IPS DF 4.7 (cell line): ENCODE measurements around the gene ICAM2.
"Not testable (repeated sequence)": the region's sequence is repeated elsewhere in the genome, so short reads cannot be mapped to it uniquely, and the experiment has no call there.

Experiments
- DNase-seq: peaks from one replicate; pipeline ENCODE4 v3.0.0-alpha.2; 2013; ENCODE audit warnings: low spot score; ENCODE audit errors: extremely low read depth

Gene ICAM2

DNA sequence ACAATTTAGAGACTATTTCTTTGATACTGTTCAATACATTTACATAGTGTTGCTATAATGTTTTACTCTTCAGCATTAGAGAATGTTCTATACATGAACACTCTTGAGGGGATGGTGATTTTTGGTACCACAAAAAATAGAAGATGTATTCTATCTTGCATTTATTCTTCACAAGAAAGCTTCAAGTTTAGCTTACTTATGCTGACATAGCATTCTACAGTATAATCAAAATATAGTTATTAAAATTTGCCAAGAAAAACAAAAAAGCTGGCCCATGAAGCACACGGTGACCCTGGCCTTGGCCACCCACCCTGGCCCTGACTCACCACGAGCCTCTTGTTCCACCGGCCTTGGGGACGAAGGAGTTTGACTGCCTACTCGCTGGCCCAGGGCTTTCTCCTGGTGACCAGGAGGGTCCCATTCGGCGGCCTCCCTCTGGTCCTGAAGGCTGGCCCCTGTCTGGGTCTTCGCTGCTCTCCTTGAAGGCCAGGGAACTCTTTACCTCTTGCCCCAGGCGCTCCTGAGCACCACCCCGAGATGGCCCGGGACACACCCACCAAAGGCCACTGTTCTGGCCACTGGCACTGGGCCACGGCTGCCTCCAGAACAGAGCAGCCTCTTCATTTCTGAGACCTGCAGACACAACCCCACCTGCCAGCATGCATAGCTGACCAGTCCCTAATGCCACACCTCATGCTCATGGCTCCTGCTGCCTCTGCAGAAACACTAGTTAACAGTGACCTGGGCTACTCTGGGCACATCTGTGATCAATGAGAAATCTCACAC, 22.5 kb upstream of the ICAM2 start:
- DNase-seq: no peak

DNA sequence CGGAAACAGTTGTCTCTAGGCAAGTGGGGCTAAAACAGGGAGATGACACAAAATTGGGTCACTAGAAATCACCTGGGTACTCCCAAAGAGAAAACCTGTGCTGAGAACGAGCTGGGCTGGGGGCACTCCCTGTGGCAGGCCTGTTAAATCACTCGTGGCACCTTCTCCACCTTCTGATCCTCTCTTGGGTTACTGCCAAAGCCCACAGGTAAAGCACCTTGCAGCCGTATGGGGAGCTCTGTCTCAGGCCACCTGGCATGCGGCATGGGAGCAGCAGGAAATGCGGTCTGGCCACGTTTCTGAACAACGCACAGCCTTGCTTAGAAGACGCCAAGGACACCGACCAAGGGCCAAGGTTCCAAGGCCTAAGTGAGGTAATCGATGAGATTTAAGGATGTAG, 21.5 kb upstream of the ICAM2 start:
- DNase-seq: no peak

DNA sequence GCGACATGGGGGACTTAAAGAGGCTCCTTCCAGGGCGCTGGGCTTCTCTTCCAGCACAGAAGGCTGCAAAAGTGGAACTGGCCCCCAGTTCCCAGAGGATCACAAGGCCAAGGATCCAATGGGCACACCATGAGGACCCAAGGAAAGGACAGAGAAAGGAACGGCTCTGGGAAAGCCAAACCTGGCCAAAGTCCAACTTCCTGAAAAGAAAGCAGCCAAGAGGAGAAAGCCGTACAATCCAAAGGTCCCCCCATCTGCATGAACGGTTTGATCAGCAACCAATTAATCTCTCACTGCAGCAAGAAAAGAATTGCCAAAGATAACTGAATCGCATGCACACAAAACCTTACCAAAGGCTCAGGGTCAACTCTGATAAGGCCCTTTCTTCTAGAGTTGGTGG, 19.8 kb upstream of the ICAM2 start:
- DNase-seq: no peak

DNA sequence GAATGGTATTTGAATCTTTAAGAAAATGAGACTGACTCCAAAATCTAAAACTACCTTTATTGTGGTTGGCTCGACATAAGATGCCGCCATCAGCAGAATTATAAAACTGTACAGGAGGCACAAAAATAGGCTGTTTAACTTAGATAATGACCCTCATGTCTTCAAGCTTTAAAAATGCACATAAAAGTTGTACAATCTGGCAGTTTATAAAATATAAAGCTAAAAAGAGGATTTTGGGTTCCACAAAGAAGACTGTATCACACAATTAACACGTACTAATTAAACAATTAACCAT, 18.6 kb upstream of the ICAM2 start:
- DNase-seq: no peak

DNA sequence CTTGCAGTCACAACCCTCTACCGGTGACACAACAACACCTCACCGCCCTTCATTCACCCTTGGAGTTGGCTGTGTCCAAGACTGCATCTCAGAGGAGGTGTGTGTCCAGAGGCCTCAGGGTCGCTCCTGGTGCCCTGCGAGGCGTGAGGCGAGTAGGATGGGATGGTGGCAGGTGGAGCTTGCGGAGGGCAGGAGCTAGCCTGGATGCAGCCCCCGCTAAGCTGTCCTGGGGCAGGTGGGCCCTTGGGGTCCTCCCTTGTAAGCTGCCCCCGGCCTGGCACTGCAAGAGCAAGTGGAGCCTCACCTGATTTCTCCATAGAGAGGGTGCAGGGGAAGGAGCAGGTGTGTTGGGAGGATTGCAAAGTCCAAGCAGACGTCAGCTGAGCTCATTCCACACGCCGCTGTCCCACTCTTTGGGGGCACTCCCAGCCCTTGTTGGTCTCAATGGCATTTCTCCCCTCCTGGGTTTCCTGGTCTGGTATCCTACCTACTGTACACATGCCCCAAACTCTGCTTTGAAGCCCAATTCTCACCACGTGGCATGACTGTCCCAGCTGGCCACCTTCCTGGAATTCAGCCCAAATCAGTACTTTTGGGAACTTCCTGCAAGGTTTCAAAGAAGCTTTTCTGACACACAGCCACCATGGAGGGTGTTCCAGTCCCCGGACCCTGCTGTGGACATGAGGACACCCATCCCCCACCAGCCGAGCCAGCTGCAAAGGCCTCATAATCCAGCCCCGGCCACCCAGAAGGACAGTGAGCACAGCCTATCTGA, 18.1 kb upstream of the ICAM2 start:
- DNase-seq: no peak

DNA sequence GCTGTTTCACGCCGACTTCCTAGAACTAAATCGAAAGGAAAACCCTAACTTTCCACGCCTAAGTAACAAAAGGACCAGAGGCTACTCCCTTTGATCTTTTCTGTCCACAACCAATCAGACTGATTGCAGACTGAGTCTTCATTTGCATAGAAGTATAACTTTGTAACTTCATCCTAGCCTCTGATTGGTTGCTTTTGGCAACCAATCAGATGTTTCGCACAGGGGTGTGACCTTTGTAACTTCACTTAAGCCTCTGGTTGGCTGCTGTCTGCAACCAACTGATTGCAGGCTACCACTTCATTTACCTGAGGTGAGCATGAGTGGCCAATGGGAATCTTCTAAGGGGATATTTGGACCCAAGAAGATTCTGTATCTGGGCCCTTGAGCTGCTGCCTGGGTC, 17.4 kb upstream of the ICAM2 start:
- no peak for DNase-seq

DNA sequence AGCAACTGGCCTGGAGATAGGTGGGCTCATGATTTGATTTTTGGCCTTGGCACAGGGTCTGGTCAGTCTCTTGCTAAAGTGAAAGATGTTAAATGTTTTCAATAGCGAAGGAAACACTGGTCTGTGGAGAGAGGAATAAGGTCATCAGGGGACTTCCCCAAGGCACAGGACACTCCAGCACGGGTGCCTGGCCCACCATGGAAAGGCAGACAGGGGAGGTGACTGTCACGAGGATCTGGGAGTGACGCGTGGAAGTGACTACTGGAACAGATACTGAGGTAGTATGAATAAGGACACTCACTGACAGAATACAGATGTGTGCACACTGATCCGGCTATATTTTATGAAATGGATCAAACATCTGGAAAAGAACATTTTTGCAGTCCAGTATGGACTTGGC, 16.7 kb upstream of the ICAM2 start:
- DNase-seq: no peak

DNA sequence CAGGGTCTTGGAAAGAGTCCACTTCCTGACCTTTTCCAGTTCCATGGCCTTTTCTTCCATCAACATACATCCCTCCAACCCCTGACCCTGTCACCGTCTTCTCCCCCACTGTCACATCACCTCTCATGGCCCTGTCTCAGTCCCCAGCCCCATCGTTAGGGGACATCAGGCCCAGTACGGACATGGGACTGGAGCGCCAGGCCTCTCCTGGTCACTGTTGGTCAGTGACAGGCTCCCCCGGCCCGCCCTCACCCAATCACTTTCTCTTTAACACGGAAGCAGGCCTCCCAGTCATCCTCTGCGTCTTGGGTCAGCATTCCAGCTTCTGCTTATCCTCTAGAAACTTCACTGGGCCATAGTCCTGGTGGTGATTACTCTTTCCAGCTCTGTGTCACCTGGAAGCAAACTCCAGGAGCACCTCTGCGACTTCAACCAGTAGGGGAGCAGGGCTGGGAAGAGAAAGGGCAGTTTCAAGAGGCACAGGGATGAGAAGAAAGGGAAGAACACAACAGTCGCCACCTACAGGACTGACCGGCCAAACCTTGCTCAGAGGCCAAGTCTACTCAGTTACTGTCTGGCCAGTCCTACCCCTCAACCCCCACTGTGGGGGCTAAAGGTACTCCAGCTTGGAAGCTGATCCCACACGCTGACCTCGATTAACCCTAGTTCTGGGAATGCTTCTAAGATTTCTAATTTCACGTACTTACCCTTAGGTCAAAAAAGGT, 15.9 kb upstream of the ICAM2 start:
- DNase-seq: no peak

DNA sequence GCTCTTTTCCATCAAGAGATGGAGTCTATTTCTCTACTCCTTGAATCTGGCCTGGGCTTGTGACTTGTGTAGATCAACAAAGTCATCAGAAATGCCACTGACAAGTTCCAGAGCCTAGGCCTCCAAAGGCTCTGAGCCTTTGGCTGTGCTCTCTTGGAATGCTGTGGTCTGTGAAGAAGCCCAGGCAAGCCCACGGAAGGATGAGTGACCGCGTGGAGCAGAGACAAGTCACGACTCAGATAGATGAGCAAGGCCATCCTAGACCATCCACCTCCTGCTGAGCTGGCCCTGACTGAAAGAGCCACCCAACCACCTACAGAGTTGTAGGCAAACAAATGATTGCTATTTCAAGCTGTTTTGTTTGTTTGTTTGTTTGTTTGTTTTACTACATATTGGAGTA, 11.6 kb upstream of the ICAM2 start:
- no peak for DNase-seq

DNA sequence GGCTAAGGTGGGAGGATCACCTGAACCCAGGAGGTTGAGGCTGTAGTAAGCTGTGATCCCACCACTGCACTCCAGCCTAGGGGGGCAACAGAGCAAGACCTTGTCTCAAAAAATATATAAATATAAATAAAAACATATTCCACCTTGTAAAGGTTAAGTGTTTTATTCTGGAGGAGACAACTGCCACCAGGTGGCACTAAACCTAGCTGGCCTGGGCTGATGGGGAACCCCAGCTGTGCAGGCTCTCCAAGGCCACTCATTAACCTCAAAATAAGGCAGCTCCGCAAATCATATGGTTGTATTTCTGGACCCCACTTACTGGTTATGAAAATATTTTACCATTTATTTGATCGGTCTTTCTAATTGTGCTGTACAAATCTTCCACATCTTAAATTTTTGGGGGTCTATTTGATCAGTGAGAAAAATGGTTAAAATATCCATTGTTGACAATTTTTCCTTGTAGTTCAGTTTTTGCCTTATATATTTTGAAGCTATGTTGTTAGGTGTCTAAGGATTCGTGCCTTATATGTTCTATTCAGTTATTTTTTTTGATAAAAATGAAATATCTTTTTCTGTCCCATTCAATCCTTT, 8.5 kb upstream of the ICAM2 start:
- no peak for DNase-seq

DNA sequence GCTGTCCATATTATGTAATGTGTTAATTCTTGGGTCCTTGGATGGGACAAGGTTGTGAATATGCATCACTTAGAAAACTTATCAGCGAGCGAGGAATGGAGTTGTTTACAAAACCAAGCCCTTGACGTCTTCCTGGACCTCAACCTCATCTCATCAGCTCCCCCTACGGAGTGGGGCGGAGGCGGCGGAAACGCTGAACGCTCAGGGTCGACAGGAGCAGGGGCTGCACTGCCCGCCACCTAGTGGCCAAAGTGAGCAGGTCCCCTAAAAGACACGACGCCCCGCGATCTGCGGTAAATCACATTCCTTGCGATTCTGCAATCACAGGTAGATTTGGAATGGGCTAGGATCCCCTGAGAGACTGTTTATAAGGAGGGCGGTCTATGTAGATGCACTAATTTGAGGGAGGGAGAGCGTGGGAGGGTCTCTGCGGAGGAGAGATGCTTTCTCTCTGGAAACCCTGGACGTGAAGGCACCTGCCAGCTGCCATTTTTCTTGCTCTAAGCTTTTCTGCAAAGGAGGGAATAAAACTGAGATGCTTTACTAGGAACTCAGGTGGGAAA, 5.4 kb upstream of the ICAM2 start:
- peak; percentile 51 for DNase-seq

DNA sequence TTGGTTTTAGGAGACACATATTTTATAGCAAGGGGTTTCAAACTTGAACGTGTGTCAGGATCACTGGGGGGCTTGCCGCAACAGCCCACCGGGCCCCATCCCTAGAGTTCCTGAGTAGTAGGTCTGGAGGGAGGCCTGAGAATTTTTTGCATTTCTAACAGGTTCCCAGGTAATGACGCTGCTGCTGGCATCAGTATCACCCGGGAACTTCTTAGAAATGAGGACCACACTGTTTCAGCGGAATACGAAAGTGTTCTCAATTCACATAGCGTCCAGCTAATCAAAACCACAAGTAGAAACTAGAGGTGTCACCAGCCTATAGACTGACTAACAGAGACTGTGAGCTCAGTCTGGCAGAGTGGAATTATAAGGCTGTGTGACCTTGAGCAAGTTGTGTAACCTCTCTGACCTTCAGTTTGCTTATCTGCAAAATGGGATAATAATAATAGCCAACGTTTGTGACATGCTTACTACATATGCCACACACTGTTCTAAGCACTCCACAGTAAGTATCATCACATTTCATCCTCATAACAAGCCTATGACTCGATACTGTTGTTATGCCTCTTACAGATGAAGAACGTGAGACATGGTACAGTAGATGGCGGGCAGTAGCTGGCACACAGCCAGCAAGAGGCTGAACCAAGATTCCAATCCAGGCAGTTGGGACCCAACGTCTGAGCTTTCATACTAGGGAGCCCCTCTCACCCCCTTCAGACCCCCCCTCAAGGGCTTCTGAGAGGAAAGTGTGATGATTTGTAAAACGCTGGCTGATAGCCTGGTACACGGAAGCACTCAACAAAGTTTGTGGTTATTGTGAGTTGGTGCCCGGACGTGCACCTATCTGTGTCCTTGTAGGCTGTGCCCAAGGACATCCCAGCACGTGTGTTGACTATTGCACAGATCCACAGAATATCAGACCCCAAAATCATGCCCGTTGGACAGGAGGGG, 4.6 kb upstream of the ICAM2 start:
- DNase-seq: no peak

DNA sequence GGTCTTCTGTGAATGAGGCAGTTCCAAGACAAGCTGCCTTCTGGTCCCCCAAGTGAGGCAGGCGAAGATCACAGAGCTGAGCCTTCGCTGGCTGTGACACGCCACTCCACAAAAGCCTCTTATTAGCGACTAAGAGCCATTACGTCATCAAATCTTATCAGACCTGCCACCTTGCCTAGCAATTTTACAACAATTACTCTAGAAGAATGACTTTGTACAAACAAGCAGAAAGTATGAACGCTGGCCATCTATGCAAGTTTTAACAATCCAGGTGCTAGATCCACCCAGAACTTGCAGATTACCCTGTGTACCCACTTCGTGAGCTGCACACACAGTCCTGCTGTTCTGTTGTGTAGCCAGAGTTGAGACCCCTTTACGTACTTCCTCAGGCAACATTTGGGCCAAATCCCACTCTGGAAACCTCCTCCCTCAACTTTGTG, 3.8 kb upstream of the ICAM2 start:
- DNase-seq: no peak

DNA sequence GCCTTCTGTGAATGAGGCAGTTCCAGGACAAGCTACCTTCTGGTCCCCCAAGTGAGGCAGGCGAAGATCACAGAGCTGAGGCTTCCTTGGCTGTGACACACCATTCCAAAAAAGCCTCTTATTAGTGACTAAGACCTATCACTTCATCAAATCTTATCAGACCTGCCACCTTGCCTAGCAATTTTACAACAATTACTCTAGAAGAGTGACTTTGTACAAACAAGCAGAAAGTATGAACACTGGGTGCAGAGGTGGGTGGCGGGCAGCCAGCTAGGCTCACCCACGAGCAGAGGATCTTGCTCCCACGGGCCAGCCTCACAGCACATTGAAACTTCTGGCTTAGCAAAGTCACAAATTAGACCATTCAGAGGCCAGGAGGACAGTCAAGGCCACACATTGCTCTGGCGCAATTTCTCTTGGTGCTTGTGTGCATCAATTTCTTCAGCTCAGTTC, 2.2 kb upstream of the ICAM2 start:
- DNase-seq: no peak

DNA sequence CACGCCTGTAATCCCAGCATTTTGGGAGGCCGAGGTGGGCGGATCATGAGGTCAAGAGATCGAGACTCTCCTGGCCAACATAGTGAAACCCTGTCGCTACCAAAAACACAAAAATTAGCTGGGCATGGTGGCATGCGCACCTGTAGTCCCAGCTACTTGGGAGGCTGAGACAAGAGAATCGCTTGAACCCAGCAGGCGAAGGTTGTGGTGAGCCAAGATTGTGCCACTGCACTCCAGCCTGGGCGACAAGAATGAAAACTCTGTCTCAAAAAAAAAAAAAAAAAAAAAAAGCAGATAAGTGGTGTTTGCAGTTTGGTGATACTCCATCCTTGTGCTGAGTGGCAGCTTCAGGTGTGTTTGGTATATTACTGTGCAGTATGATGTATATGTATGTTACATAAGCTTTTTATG, 877 bp downstream of the ICAM2 start:
- DNase-seq: not testable (repeated sequence)

DNA sequence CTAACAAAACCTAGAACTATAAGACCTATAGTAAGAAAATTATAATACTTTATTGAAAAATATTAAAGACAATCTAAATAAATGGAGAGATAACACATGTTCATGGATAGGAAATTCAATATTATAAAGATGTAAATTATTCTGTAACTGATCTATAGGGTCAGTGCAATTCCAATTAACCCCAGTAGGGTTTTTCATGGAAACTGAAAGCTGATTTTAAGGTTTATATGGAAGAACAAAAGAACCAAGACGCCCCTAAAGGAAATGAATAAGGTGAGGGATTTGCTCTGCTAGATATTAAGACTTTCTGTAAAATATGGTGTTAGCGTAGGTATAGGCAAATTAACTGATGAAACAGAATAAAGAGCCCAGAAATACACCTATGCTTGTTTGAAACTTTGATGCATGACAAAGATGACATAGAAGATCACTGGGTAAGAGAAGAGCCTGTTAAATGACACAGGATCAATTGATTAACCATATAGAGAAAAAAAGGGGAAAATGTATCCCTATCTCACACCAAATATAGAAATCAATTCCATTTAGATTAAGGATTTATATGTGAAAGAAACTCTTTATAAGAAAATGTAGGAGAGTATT, 3.0 kb downstream of the ICAM2 start:
- no peak for DNase-seq

DNA sequence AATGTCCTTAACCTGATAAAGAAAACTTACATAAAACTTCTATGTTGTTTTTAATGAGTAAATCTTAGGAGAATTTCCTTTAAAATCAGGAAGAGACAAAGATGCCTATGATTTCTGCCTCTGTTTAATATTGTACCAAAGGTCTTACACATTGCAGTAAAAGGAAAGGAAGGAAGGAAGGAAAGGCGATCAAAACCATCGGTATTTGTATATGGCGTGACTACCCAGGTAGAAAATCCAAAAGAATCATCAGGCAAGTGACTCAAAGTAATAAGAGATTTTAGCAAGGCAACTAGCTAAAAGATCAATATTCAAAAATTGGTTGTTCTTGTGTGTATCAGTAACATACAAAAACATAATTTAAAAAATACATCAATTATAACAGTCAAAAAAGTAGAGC, 3.5 kb downstream of the ICAM2 start:
- DNase-seq: no peak

DNA sequence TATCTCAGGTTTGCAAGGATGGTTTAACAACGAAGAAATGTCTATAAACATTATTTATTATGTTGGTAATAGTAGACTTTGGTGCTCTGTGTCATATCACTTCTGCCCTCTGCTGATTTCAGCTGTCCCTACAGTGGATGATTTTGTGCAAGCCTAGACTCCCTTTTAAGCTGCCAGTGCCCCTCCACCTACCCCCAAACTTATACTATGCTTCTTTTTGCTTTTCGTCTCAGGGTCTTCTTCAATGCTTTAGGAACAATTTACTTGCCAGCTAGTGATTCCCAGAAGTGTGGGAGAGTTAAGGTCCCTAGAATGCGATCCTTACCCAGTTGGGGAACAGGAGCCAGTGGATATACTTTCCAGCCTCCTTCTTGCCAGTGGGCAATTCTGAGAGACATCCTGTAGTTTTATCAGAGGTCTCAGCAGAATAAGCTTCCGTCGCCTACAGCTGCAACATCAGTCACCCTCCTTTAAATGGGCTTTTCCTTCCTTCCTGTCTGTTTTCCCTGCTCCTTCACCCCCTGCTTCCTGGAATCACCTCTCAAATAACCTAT, 4.1 kb downstream of the ICAM2 start:
- DNase-seq: no peak

DNA sequence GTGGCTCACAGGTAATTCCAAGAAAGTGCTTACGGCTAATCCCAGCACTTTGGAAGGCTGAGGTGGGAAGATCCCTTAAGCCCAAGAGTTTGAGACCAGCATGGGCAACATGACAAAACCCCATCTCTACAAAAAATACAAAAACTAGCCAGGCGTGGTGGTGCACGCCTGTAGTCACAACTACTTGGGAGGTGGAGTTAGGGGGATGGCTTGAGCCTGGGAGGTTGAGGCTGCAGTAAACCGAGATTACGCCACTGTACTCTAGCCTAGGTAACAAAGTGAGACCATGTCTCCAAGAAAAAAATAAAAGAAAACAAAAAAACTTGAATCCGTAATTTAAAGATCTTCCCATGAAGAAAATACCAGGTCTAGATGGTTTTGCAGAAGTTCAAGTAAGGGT, 5.0 kb downstream of the ICAM2 start:
- DNase-seq: no peak
